Measurements from ENCODE around the gene KAZN. TPM values are rescaled to one million over a fixed set of nuclear protein-coding genes. Genes with fewer than 3 reads are reported as not detected.

The KAZN gene
- polyA plus RNA-seq, 1 donor (not counting 4 experiments of a cell fraction or from before 2014, with no cell fraction given) = 5.9 TPM

- H3K4me1 ChIP-seq (ENCODE audit: control insufficient read depth, extremely low read depth, insufficient read depth, low read length) = peaks cover 9% of the 10 kb centered on the region
- H3K9me3 ChIP-seq (ENCODE audit: control insufficient read depth, low read depth, low read length) = no peaks in the 10 kb centered on the region
- no peak overlapping the region for H3K4me2 ChIP-seq (ENCODE audit: control insufficient read depth, extremely low read depth, insufficient read depth, low read depth, low read length)
- dilution Hi-C loops (cut with MboI; ENCODE audit: extremely low pct_ligation_motif_present, low sequenced_read_pairs) = loop anchor here (25.0 kb wide), 1 partner anchor 308 kb away; no protein-coding TSS in a partner anchor
- FAIRE-seq (no peak), DNase-seq (ENCODE audit: low read depth, low spot score) (no peak)
- TF ChIP-seq CTCF (optimal IDR thresholded peaks at IDR 0.05 in 1 of 3, IDR thresholded peaks at IDR 0.05 in 1 of 3, conservative IDR thresholded peaks at IDR 0.05 in 1 of 3; ENCODE audit: extremely low read depth in 1 of 3, insufficient read depth in 2 of 3, low read length in 3 of 3) = no peak
- TF ChIP-seq EZH2 (IDR thresholded peaks at IDR 0.05; ENCODE audit: low read length) = no peak
- no peak overlapping the region for H3K27ac ChIP-seq (ENCODE audit: control insufficient read depth, insufficient read depth, low read length)
- H3K36me3 ChIP-seq (ENCODE audit: control insufficient read depth in 2 of 2, extremely low read depth in 1 of 2, insufficient read depth in 2 of 2, low read length in 2 of 2) = no peaks in the 10 kb centered on the region
- H3K27me3 ChIP-seq (ENCODE audit: control insufficient read depth, extremely low read depth, insufficient read depth, low read length) = peaks cover 9% of the 10 kb centered on the region
- H3K79me2 ChIP-seq (ENCODE audit: control insufficient read depth, insufficient read depth, low read length) = no peaks in the 10 kb centered on the region
- no peak overlapping the region for H3K9ac ChIP-seq (ENCODE audit: control insufficient read depth, extremely low read depth, insufficient read depth, low read length)
- H3K9me1 ChIP-seq (ENCODE audit: control insufficient read depth, extremely low read depth, insufficient read depth, low read length) = no peaks in the 10 kb centered on the region
- no peak overlapping the region for H2AFZ ChIP-seq (ENCODE audit: control insufficient read depth, low read length)
- H3K4me3 ChIP-seq (ENCODE audit: control insufficient read depth in 2 of 3, extremely low read depth in 1 of 3, insufficient read depth in 2 of 3, low read depth in 1 of 3, low read length in 3 of 3) = no peak overlapping the region
- H4K20me1 ChIP-seq (ENCODE audit: control insufficient read depth, extremely low read depth, insufficient read depth, low read length) = no peaks in the 10 kb centered on the region
These were observed 496.4 kb downstream of the KAZN start for GRCh38 chr1:15094719-15095495.

- H3K36me3 ChIP-seq (ENCODE audit: control insufficient read depth in 2 of 2, extremely low read depth in 1 of 2, insufficient read depth in 2 of 2, low read length in 2 of 2) = no peaks in the 10 kb centered on the region
- dilution Hi-C loops (cut with MboI; ENCODE audit: extremely low pct_ligation_motif_present, low sequenced_read_pairs) = loop anchor here (25.0 kb wide), 1 partner anchor 308 kb away; no protein-coding TSS in a partner anchor
- H3K4me3 ChIP-seq (ENCODE audit: control insufficient read depth in 2 of 3, extremely low read depth in 1 of 3, insufficient read depth in 2 of 3, low read depth in 1 of 3, low read length in 3 of 3) = no peak overlapping the region
- no peaks in the 10 kb centered on the region for H3K9me3 ChIP-seq (ENCODE audit: control insufficient read depth, low read depth, low read length)
- H3K27ac ChIP-seq (ENCODE audit: control insufficient read depth, insufficient read depth, low read length) = no peak overlapping the region
- peaks cover 3% of the 10 kb centered on the region for H3K4me1 ChIP-seq (ENCODE audit: control insufficient read depth, extremely low read depth, insufficient read depth, low read length)
- no peak for DNase-seq (ENCODE audit: low read depth, low spot score)
- no peak overlapping the region for H3K9ac ChIP-seq (ENCODE audit: control insufficient read depth, extremely low read depth, insufficient read depth, low read length)
- H4K20me1 ChIP-seq (ENCODE audit: control insufficient read depth, extremely low read depth, insufficient read depth, low read length) = no peaks in the 10 kb centered on the region
- FAIRE-seq = no peak
- no peaks in the 10 kb centered on the region for H3K9me1 ChIP-seq (ENCODE audit: control insufficient read depth, extremely low read depth, insufficient read depth, low read length)
- H2AFZ ChIP-seq (ENCODE audit: control insufficient read depth, low read length) = no peak overlapping the region
- H3K4me2 ChIP-seq (ENCODE audit: control insufficient read depth, extremely low read depth, insufficient read depth, low read depth, low read length) = no peak overlapping the region
- TF ChIP-seq EZH2 (IDR thresholded peaks at IDR 0.05; ENCODE audit: low read length) = no peak
- peaks cover 11% of the 10 kb centered on the region for H3K27me3 ChIP-seq (ENCODE audit: control insufficient read depth, extremely low read depth, insufficient read depth, low read length)
- H3K79me2 ChIP-seq (ENCODE audit: control insufficient read depth, insufficient read depth, low read length) = no peaks in the 10 kb centered on the region
These were observed 497.0 kb downstream of the KAZN start for GRCh38 chr1:15095496-15095875.
